Gastrocnemius medialis (tissue), 4 donors: ENCODE results near the gene GABBR2. TPM values are rescaled to one million over a fixed set of nuclear protein-coding genes. Genes with fewer than 3 reads are reported as not detected.

ENCODE experiments used
- ATAC-seq, 2 donors: fragments of 150-250 bp; one replicate each; pipeline ENCODE4 v1.9.1; 2016
- DNase-seq, 2 donors: peaks; one replicate each; pipeline ENCODE4 v3.0.0-alpha.2; 2019
- H3K27ac ChIP-seq, 4 donors: fragments of 200-600 bp; sonication (generic); 1 replicate in 1 of 4; 2 replicates in 3 of 4; pipeline ENCODE4 v1.5.1; 2016 to 2018; ENCODE audit warnings: mild to moderate bottlenecking in 2 of 4, moderate library complexity in 1 of 4
- H3K27me3 ChIP-seq, 3 donors: fragments of 200-600 bp; sonication (generic) in 2 of 3; 1 replicate in 1 of 3; 2 replicates in 2 of 3; pipeline versions ENCODE4 v1.5.1 to v1.6.0; 2016 to 2019; ENCODE audit warnings: mild to moderate bottlenecking in 1 of 3, moderate library complexity in 1 of 3
- H3K36me3 ChIP-seq, 2 donors: fragments of 200-600 bp; sonication (generic) in 1 of 2; one replicate each; pipeline ENCODE4 v1.5.1; 2017 to 2018
- H3K4me1 ChIP-seq, 2 donors: fragments of 200-600 bp; sonication (generic) in 1 of 2; one replicate each; pipeline ENCODE4 v1.5.1; 2016 to 2017; ENCODE audit warnings: mild to moderate bottlenecking in 2 of 2
- H3K4me3 ChIP-seq, 4 donors: fragments of 200-600 bp; sonication (generic) in 3 of 4; 1 replicate in 1 of 4; 2 replicates in 3 of 4; pipeline ENCODE4 v1.5.1; 2016 to 2019; ENCODE audit warnings: mild to moderate bottlenecking in 2 of 4
- H3K9me3 ChIP-seq, 3 donors: fragments of 200-600 bp; sonication (generic) in 2 of 3; 1 replicate in 1 of 3; 2 replicates in 2 of 3; pipeline ENCODE4 v1.5.1; 2016 to 2019
- POLR2A ChIP-seq, 2 donors: fragments of 450-650 bp; IDR thresholded peaks; one replicate each; pipeline ENCODE4 v1.6.1; 2017; ENCODE audit warnings: antibody characterized with exemption in 2 of 2, mild to moderate bottlenecking in 2 of 2, moderate library complexity in 2 of 2
- in situ Hi-C, 4 donors: fragments of 200-750 bp; cut with MboI; loops; one replicate each; pipeline versions ENCODE4 v1.15.0 to v1.8.0; 2017; ENCODE audit warnings: low sequenced_read_pairs in 4 of 4
- intact Hi-C: fragments of 100-400 bp; cut with DNase I; formaldehyde crosslinking; loops from one replicate; pipeline ENCODE4 v1.15.1; 2023; ENCODE audit warnings: low total_unique reads
- total RNA-seq, 4 donors: library from RNA; depleted of rRNA; stranded (reverse); fragments of >200 nt; gene quantifications; one replicate each; pipeline versions ENCODE4 v1.1.0 to v1.2.3, GENCODE V29; 2016
- TF ChIP-seq, protein P1 (sequence below), 5 experiments: fragments of 450-650 bp in 3 of 5; fragments of 200-600 bp in 2 of 5; sonication (generic) in 2 of 5; IDR thresholded peaks in 4 of 5; conservative IDR thresholded peaks in 1 of 5; 1 replicate in 4 of 5; 2 replicates in 1 of 5; pipeline ENCODE4 v1.5.1; 2016 to 2019; ENCODE audit warnings: antibody characterized with exemption in 5 of 5, mild to moderate bottlenecking in 3 of 5, moderate library complexity in 3 of 5

The GABBR2 gene
- total RNA-seq, 4 donors from 2014 or later, result 0.46 to 0.80 TPM; not detected in 2

DNA sequence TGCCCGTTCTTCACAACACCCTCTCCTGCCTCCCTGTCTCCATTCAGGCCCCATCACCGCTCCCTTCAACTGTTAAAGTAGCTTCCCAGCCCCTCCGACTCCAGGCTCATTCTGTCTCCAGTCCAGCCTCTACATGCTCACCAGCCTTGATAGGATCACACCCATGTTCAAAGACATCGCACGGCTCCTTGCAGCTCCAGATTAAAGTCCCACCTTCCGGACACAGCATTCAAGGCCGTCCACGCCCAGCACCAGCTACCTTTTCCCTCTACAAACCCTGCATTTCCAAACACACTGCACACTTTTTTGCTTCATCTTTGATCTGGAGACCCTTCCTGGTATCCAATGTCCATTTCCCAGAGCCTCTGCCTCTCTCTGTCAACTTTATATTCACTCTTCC lies 6.4 kb downstream of the GABBR2 start:
- DNase-seq, result no peak
- Histone ChIP-seq H3K4me1 (peaks cover 0 to 2% of the 10 kb centered on the region in 2 donors), H3K4me3 (no peak overlapping the region), H3K36me3 (no peaks in the 10 kb centered on the region), H3K27me3 (peaks cover 23 to 37% (median 36%) of the 10 kb centered on the region in 3 donors), H3K27ac (no peak overlapping the region), H3K9me3 (no peaks in the 10 kb centered on the region)
- ATAC-seq, result no peak
- no peak for TF ChIP-seq POLR2A (IDR thresholded peaks at IDR 0.05)
- TF ChIP-seq, protein P1, sequence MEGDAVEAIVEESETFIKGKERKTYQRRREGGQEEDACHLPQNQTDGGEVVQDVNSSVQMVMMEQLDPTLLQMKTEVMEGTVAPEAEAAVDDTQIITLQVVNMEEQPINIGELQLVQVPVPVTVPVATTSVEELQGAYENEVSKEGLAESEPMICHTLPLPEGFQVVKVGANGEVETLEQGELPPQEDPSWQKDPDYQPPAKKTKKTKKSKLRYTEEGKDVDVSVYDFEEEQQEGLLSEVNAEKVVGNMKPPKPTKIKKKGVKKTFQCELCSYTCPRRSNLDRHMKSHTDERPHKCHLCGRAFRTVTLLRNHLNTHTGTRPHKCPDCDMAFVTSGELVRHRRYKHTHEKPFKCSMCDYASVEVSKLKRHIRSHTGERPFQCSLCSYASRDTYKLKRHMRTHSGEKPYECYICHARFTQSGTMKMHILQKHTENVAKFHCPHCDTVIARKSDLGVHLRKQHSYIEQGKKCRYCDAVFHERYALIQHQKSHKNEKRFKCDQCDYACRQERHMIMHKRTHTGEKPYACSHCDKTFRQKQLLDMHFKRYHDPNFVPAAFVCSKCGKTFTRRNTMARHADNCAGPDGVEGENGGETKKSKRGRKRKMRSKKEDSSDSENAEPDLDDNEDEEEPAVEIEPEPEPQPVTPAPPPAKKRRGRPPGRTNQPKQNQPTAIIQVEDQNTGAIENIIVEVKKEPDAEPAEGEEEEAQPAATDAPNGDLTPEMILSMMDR (IDR thresholded peaks at IDR 0.05 in 4 of 5, conservative IDR thresholded peaks at IDR 0.05 in 1 of 5), result no peak
- in situ Hi-C loops, result no loop called here
- intact Hi-C loops, result no loop called here

DNA sequence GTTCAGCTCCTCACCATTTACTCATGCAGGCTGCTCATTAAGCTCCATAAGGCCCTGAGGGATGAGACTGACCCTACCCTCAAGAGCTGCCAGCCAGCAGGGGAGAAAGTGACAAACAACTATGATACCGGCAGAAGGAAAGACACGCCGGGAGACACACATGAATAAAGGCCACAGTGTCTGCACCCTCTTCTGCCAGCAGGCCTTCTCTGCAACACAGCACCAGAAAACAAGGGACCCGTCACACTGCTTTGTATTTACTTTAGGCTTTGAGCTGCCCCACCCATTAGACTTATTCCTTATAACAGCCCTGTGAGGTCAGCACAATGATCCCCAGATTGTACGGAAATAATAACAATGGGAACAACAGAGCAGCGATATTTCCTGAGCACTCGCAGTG lies 7.2 kb downstream of the GABBR2 start:
- Histone ChIP-seq H3K4me3 (no peak overlapping the region), H3K27me3 (peaks cover 15 to 31% (median 30%) of the 10 kb centered on the region in 3 donors), H3K36me3 (no peaks in the 10 kb centered on the region), H3K4me1 (no peaks in the 10 kb centered on the region), H3K9me3 (no peaks in the 10 kb centered on the region), H3K27ac (no peak overlapping the region)
- ATAC-seq (no peak), DNase-seq (no peak)
- TF ChIP-seq POLR2A (IDR thresholded peaks at IDR 0.05), result no peak
- TF ChIP-seq, protein P1 (IDR thresholded peaks at IDR 0.05 in 4 of 5, conservative IDR thresholded peaks at IDR 0.05 in 1 of 5), result no peak
- in situ Hi-C loops, result no loop called here
- intact Hi-C loops, result no loop called here

- Histone ChIP-seq H3K4me1 (no peaks in the 10 kb centered on the region), H3K27me3 (peaks cover 10 to 23% (median 23%) of the 10 kb centered on the region in 3 donors), H3K27ac (no peak overlapping the region), H3K4me3 (no peak overlapping the region), H3K36me3 (no peaks in the 10 kb centered on the region), H3K9me3 (no peaks in the 10 kb centered on the region)
- in situ Hi-C loops, result no loop called here
- no peak for TF ChIP-seq POLR2A (IDR thresholded peaks at IDR 0.05)
- TF ChIP-seq, protein P1 (IDR thresholded peaks at IDR 0.05 in 4 of 5, conservative IDR thresholded peaks at IDR 0.05 in 1 of 5), result no peak
- ATAC-seq (no peak), DNase-seq (no peak)
- intact Hi-C loops, result no loop called here
Observed at GRCh38 chr9:98700801-98701200, 7.9 kb downstream of the GABBR2 start.

GRCh38 chr9:98698856-98699255 lies 9.9 kb downstream of the GABBR2 start:
- H3K4me3 ChIP-seq, result no peak overlapping the region
- TF ChIP-seq, protein P1 (IDR thresholded peaks at IDR 0.05 in 4 of 5, conservative IDR thresholded peaks at IDR 0.05 in 1 of 5), result no peak
- no peak for TF ChIP-seq POLR2A (IDR thresholded peaks at IDR 0.05)
- DNase-seq, result no peak
- H3K9me3 ChIP-seq, result no peaks in the 10 kb centered on the region
- peaks cover 0 to 6% (median 4%) of the 10 kb centered on the region in 3 donors for H3K27me3 ChIP-seq
- ATAC-seq, result no peak
- intact Hi-C loops (no loop called here), in situ Hi-C loops (no loop called here)
- H3K36me3 ChIP-seq, result no peaks in the 10 kb centered on the region
- no peaks in the 10 kb centered on the region for H3K4me1 ChIP-seq
- H3K27ac ChIP-seq, result no peak overlapping the region

DNA sequence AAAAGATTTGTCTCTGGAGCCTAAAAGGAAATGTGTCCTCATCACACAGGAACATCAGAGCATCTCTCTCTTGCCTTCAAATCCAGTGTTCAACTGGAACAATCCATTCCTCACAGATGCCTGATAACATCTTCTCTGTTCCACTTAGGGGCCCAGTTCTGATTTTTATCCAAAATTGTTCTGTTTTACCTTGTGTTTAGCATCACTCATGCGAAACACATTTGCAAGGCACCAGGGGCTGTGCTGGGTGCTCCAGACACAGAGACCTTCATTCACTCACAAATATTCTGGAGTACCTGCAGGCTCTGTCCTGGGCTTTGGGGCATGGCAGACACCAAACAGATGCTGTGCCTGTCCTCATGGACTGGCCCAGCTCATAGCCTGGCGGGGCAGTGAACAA lies 13.8 kb downstream of the GABBR2 start:
- Histone ChIP-seq H3K4me1 (no peaks in the 10 kb centered on the region), H3K36me3 (no peaks in the 10 kb centered on the region), H3K27ac (no peak overlapping the region), H3K9me3 (no peaks in the 10 kb centered on the region), H3K4me3 (no peak overlapping the region), H3K27me3 (no peaks in the 10 kb centered on the region)
- TF ChIP-seq, protein P1 (IDR thresholded peaks at IDR 0.05 in 4 of 5, conservative IDR thresholded peaks at IDR 0.05 in 1 of 5), result no peak
- TF ChIP-seq POLR2A (IDR thresholded peaks at IDR 0.05), result no peak
- in situ Hi-C loops, result no loop called here
- DNase-seq (no peak), ATAC-seq (no peak)
- intact Hi-C loops, result no loop called here
